ENCODE results near the gene DAB1. TPM values are rescaled to one million over a fixed set of nuclear protein-coding genes. Genes with fewer than 3 reads are reported as not detected.
A peak's percentile ranks its signal among the peaks of the same experiment; 100 is the strongest.

DAB1 gene
- total RNA-seq, 2 donors from 2014 or later: 0.72 TPM; not detected in 1

DNA sequence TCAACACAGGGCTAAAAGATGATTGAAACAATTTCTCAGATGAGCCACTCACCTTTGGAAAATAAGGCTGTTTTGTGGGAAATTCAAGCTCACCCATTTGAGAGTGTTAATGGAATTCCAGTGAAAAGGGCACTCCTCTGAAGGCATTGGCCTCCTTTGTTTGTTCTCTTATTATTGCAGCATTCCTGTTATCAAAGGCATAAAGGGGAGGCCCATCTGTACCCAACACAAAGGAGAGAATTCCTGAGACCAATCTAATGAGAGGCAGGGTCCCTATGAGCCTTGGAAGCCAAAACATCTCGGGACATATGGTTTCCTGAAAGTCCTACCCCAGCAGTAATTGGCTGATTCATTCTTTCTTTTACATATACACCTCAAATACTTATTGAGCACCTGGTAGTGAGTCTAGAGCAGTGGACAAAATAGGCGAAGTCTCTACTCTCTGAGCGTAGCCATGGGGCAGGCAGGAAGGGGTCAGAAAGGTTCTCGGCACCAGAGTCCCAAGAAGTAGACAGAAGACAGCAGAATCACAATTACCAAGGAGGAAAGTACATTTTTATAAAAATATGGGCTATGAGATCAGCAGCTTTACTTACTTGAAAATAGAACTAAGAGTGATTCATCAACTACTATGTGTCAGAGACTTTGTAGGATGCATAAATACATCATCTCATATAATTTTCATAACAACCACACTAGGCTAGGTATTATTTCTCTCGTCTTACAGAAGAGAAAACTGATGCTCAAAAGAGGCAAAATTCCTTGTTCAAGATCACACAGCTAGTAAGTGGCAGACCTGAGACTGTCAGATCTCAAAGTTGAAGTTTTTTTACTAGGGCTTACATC lies 218.7 kb downstream of the DAB1 start:
- Mint-ChIP-seq H3K27ac (peak overlapping the region; percentile 15), H3K9me3 (no peaks in the 10 kb centered on the region), H3K4me3 (no peak overlapping the region), H3K27me3 (ENCODE audit: low read depth) (no peaks in the 10 kb centered on the region), H3K4me1 (ENCODE audit: low read depth) (no peaks in the 10 kb centered on the region), H3K36me3 (ENCODE audit: insufficient read depth in 2 of 2) (no peaks in the 10 kb centered on the region)
- peak in 1 of 2 donors; percentile 75 for ATAC-seq (replicated peaks in 1 of 2)
- DNase-seq: no peak

DNA sequence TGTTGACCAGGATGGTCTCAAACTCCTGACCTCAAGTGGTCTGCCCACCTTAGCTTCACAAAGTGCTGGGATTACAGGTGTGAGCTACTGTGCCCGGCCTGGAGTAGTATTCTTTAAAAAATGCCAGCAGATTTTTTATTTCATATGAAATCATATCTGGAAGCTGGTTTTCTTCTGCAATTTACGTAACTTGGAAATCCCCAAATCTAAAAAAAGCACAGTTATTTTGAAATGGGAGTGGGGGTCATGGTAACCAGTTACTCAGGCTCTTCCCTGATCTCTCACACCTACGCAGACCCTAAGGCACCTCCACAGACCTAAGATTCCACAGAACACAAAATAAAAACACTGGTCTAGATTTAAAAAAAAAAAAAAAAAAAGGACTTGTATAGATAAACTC lies 219.8 kb downstream of the DAB1 start:
- H3K4me3 Mint-ChIP-seq: no peak overlapping the region
- no peaks in the 10 kb centered on the region for H3K9me3 Mint-ChIP-seq
- H3K36me3 Mint-ChIP-seq (ENCODE audit: insufficient read depth in 2 of 2): no peaks in the 10 kb centered on the region
- H3K4me1 Mint-ChIP-seq (ENCODE audit: low read depth): no peaks in the 10 kb centered on the region
- DNase-seq: no peak
- no peak for ATAC-seq (replicated peaks in 1 of 2)
- peak overlapping the region; percentile 25 for H3K27ac Mint-ChIP-seq
- H3K27me3 Mint-ChIP-seq (ENCODE audit: low read depth): no peaks in the 10 kb centered on the region

DNA sequence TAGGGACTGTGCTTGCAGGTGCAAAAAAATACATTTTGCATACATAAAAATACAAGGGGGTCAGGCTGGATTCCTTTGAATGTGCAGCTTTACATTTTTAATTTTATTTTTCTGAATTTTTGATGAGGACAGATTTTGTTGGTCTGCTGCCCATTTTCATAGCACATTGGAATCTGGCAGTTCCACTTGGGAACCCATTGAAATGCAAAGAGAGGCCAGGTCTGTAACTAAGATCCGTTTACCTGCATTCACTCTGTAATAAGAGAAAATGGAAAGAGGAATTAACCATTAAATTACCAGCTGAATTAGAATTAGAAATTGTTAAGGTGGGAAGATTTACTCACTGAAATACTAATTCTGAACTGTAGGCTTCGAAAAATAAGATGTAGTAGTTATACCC lies 221.6 kb downstream of the DAB1 start:
- Mint-ChIP-seq H3K27me3 (ENCODE audit: low read depth) (no peaks in the 10 kb centered on the region), H3K36me3 (ENCODE audit: insufficient read depth in 2 of 2) (no peaks in the 10 kb centered on the region), H3K9me3 (no peaks in the 10 kb centered on the region), H3K27ac (no peak overlapping the region), H3K4me3 (no peak overlapping the region), H3K4me1 (ENCODE audit: low read depth) (no peaks in the 10 kb centered on the region)
- DNase-seq (no peak), ATAC-seq (replicated peaks in 1 of 2) (no peak)

DNA sequence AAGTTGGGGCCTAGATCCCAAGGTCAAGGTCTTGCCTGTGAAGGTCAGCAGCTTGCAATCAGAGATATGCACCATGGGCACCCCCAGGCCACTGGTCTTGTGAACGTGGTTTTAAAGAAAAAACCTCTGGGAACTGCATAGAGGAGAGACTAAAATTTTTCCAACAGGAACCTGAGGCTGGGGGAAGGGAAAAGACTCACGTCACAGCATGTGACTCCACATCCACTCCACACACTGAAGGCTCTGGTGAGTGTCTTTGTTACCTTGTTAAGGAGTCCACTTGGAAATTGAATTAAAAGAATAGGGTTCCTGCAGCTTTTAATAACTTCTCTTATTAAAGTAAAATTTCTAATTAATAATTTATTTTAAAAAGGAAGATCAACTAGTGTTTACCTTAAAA lies 224.9 kb downstream of the DAB1 start:
- ATAC-seq (replicated peaks in 1 of 2) (no peak), DNase-seq (no peak)
- Mint-ChIP-seq H3K4me1 (ENCODE audit: low read depth) (no peaks in the 10 kb centered on the region), H3K36me3 (ENCODE audit: insufficient read depth in 2 of 2) (no peaks in the 10 kb centered on the region), H3K4me3 (no peak overlapping the region), H3K9me3 (no peaks in the 10 kb centered on the region), H3K27me3 (ENCODE audit: low read depth) (no peaks in the 10 kb centered on the region), H3K27ac (no peak overlapping the region)

DNA sequence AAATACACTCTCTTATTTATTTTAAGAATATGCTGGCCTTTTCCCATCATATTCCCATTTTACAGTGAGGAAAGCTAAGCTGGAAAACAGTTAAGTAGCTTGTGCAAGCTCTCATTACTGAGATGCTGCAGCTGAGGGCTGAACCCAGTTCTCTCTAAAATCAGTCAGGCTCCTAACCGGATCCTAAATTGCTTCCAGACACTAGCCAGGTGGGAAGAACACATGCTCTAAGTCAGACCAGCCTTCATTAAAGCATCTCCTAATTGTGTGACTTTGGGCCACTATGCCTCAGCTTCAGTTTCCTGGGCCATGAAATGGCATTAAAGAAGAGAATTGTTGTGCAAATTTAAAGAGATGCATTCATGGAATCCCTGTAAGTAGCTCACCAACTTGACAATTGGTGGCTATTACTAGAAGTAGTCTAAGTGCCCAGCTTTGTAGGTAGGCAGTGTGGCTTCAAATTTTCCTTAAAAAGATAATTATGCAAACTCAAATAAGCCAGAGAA lies 228.4 kb downstream of the DAB1 start:
- no peak overlapping the region for H3K27ac Mint-ChIP-seq
- no peaks in the 10 kb centered on the region for H3K36me3 Mint-ChIP-seq (ENCODE audit: insufficient read depth in 2 of 2)
- no peak for ATAC-seq (replicated peaks in 1 of 2)
- H3K27me3 Mint-ChIP-seq (ENCODE audit: low read depth): no peaks in the 10 kb centered on the region
- H3K4me1 Mint-ChIP-seq (ENCODE audit: low read depth): no peaks in the 10 kb centered on the region
- no peaks in the 10 kb centered on the region for H3K9me3 Mint-ChIP-seq
- no peak for DNase-seq
- no peak overlapping the region for H3K4me3 Mint-ChIP-seq

DNA sequence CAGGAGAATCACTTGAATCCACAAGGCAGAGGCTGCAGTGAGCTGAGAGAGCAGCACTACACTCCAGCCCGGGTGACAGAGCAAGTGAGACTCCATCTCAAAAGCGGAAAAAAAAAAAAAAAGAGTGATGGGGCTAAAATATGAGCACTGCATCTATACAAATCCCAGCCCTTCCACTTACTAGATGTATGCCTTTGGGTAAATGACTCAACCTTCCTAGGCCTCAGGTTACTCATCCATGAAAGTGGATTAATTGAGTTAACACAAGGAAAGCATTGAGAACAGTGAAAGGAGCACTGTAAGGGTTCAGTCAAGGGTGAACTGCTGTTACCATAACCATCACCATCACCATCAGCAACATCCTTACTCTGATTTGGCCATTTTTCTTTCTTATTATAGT lies 231.6 kb downstream of the DAB1 start:
- no peaks in the 10 kb centered on the region for H3K36me3 Mint-ChIP-seq (ENCODE audit: insufficient read depth in 2 of 2)
- no peak overlapping the region for H3K4me3 Mint-ChIP-seq
- H3K27me3 Mint-ChIP-seq (ENCODE audit: low read depth): no peaks in the 10 kb centered on the region
- peaks cover 0 to 1% of the 10 kb centered on the region in 2 donors for H3K9me3 Mint-ChIP-seq
- H3K4me1 Mint-ChIP-seq (ENCODE audit: low read depth): no peaks in the 10 kb centered on the region
- ATAC-seq (replicated peaks in 1 of 2) (no peak), DNase-seq (no peak)
- no peak overlapping the region for H3K27ac Mint-ChIP-seq

DNA sequence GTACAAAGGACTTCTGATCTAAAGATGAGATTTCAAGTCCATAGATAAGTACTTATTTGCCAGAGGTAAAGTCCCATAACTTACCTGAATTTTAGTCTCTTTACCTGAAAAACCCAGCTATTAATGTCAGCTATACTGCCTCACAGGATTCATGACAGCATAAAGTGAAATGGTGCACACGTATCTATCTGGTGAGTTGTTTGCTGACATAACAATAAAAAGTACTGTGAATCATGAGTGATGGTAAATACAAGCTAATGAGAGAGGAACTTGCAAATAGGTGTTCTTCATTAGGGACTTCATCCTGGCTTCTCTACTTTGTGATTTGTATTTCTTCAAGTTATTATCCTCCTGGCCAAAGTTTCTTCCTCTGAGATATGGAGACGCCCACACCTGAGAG lies 233.0 kb downstream of the DAB1 start:
- Mint-ChIP-seq H3K4me1 (ENCODE audit: low read depth) (no peaks in the 10 kb centered on the region), H3K9me3 (peaks cover 0 to 1% of the 10 kb centered on the region in 2 donors), H3K27me3 (ENCODE audit: low read depth) (no peaks in the 10 kb centered on the region), H3K27ac (no peak overlapping the region), H3K4me3 (no peak overlapping the region), H3K36me3 (ENCODE audit: insufficient read depth in 2 of 2) (no peaks in the 10 kb centered on the region)
- DNase-seq: no peak
- no peak for ATAC-seq (replicated peaks in 1 of 2)

DNA sequence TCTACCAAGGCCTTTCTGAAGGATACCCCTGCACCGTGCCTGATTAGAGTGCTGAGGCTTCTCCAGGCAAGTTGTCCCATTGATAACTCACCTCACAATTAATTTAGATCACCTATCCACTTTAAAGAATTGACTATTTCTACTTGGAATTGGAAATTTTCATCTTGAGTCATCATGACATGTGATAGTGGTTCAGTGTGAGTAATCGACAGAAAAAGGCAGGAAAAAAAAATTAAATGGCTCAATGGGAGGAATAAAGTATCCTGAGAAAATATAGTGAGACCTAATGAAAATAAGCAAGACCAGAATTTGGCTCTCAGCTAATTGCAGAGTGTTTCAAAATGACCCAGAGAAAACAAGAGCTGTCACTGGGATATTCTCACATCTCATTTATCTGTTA lies 235.7 kb downstream of the DAB1 start:
- no peaks in the 10 kb centered on the region for H3K36me3 Mint-ChIP-seq (ENCODE audit: insufficient read depth in 2 of 2)
- no peak overlapping the region for H3K27ac Mint-ChIP-seq

DNA sequence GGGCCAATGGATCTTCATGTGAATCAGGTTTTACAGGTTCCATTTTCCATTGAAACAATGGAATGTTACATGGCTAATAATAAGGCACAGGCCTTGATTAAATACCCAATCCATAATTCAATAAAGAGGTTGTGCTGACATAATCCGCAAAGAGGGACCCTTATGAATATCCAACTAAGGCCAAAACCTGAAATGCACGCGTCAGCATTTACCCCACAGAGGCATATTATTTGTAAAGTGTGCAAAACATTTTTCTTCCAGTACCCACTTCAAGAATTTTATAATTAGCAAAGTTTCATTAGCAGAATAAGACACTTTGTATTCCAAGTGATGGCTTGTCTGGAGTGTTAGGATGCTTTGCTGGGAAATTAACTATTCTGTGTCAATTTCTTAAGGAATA lies 237.4 kb downstream of the DAB1 start:
- Mint-ChIP-seq H3K4me1 (ENCODE audit: low read depth) (no peaks in the 10 kb centered on the region), H3K4me3 (no peak overlapping the region), H3K9me3 (peaks cover 0 to 1% of the 10 kb centered on the region in 2 donors), H3K36me3 (ENCODE audit: insufficient read depth in 2 of 2) (no peaks in the 10 kb centered on the region), H3K27me3 (ENCODE audit: low read depth) (no peaks in the 10 kb centered on the region), H3K27ac (no peak overlapping the region)
- DNase-seq (no peak), ATAC-seq (replicated peaks in 1 of 2) (no peak)

More for the DNA sequence above, 235.7 kb downstream of the DAB1 start:
- Mint-ChIP-seq H3K9me3 (peaks cover 0 to 1% of the 10 kb centered on the region in 2 donors), H3K4me1 (ENCODE audit: low read depth) (no peaks in the 10 kb centered on the region), H3K4me3 (no peak overlapping the region), H3K27me3 (ENCODE audit: low read depth) (no peaks in the 10 kb centered on the region)
- ATAC-seq (replicated peaks in 1 of 2): no peak
- DNase-seq: no peak

DNA sequence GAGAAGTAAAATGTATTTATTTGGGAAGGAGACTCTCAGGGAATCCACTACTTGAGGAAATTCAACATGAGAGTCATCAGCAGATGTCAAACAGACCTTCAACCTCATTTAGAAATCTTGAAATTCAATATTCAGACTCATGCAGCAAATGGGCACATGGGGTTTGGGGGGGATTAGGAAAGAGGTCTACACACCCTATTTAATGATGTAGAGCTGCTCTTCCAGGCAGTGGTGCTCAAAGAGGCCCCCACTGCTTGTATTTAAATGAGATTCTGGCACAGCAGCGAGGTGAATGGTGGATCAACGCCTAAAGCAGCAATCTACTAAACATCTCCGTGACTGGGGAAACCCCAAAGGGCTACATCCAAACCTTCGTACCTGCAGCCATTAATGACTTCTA lies 244.9 kb downstream of the DAB1 start:
- ATAC-seq (replicated peaks in 1 of 2): no peak
- no peaks in the 10 kb centered on the region for H3K4me1 Mint-ChIP-seq (ENCODE audit: low read depth)
- no peaks in the 10 kb centered on the region for H3K27me3 Mint-ChIP-seq (ENCODE audit: low read depth)
- H3K4me3 Mint-ChIP-seq: no peak overlapping the region
- H3K9me3 Mint-ChIP-seq: no peaks in the 10 kb centered on the region
- no peaks in the 10 kb centered on the region for H3K36me3 Mint-ChIP-seq (ENCODE audit: insufficient read depth in 2 of 2)
- DNase-seq: no peak
- no peak overlapping the region for H3K27ac Mint-ChIP-seq

DNA sequence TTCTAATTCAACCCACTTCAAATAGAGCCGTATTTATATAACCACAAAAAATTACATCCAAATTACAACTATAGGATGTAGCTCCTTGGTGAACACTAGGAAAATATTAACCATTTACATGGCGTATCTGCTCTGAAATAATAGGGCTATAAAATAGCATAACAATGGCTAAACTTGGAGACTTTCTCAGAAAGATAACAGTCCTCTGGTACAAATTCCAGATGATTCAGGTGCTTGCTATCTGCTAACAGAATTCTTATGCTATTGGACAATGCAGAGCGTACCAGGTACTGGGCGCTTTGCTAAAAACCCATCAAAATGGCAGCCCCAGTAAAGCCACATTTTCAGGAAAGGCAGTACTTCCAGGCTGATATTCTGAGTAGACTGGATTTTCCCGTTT lies 248.4 kb downstream of the DAB1 start:
- Mint-ChIP-seq H3K4me3 (no peak overlapping the region), H3K4me1 (ENCODE audit: low read depth) (no peaks in the 10 kb centered on the region), H3K36me3 (ENCODE audit: insufficient read depth in 2 of 2) (no peaks in the 10 kb centered on the region), H3K27me3 (ENCODE audit: low read depth) (no peaks in the 10 kb centered on the region), H3K9me3 (no peaks in the 10 kb centered on the region), H3K27ac (no peak overlapping the region)
- ATAC-seq (replicated peaks in 1 of 2) (no peak), DNase-seq (no peak)

DNA sequence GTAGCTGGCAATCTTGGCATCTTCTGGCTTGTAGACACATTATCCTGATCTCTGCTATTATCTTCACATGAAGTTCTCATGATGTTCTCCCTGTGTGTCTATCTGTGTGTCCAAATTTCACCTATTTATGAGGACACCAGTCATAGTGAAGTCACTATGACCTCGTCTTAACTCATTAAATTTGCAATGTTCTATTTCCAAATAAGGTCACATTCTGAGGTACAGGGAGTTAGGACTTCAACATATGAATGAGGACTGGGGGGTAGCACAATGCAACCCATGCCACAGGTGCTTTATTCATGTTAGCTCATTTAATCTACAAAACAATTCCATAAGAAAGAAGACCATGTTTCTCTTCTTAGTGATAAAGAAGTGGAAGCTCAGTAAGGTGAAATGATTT lies 251.8 kb downstream of the DAB1 start:
- Mint-ChIP-seq H3K27me3 (ENCODE audit: low read depth) (no peaks in the 10 kb centered on the region), H3K36me3 (ENCODE audit: insufficient read depth in 2 of 2) (no peaks in the 10 kb centered on the region), H3K9me3 (peaks cover 2 to 4% of the 10 kb centered on the region in 2 donors), H3K4me3 (no peak overlapping the region), H3K27ac (no peak overlapping the region), H3K4me1 (ENCODE audit: low read depth) (no peaks in the 10 kb centered on the region)
- ATAC-seq (replicated peaks in 1 of 2) (no peak), DNase-seq (no peak)

DNA sequence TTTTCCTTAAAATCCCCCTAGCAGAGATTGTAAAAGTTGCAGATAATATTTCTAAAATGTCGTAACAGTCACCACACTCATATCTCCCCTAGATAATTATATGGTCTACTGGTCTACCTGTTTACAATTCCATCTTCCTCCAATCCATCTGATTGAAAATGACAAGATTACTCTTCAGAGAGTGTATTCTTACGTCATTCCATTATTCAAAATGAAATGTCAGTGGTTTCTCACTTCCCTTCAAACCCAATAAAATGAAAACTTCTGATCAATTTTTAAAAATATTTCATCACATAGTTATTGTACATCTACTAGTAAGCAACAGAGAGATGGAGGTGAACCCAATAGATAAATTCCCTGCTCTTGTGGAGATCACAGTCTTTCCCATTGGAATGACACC lies 255.9 kb downstream of the DAB1 start:
- ATAC-seq (replicated peaks in 1 of 2) (peak in 1 of 2 donors; percentile 34), DNase-seq (no peak)
- Mint-ChIP-seq H3K4me3 (peak overlapping the region in 1 of 2 donors; percentile 23), H3K36me3 (ENCODE audit: insufficient read depth in 2 of 2) (no peaks in the 10 kb centered on the region), H3K9me3 (peaks cover 2 to 5% of the 10 kb centered on the region in 2 donors), H3K27me3 (ENCODE audit: low read depth) (peaks cover 5% of the 10 kb centered on the region), H3K27ac (no peak overlapping the region), H3K4me1 (ENCODE audit: low read depth) (no peaks in the 10 kb centered on the region)

DNA sequence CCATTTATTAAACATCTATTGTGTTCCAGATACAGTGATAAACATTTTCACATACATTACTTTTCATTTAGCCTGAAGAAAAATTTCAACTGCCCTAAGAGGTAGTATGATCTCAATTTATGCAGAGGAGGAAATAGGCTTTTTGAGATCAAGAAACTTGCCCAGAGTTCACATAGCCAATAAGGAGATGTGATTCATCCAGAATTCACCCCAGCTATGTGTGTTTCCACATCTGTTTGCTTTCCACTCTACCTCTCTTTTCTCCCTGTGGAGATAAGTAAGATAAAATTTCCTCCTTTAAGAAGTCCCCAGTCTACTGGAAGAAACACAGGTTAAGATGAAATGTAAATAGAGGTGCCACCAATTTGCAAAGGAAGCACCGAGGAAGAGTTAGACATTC lies 258.3 kb downstream of the DAB1 start:
- no peak for ATAC-seq (replicated peaks in 1 of 2)

More for the DNA sequence above, 258.3 kb downstream of the DAB1 start:
- Mint-ChIP-seq H3K27ac (no peak overlapping the region), H3K4me3 (no peak overlapping the region), H3K36me3 (ENCODE audit: insufficient read depth in 2 of 2) (no peaks in the 10 kb centered on the region), H3K27me3 (ENCODE audit: low read depth) (peaks cover 12% of the 10 kb centered on the region), H3K9me3 (peaks cover 2 to 5% of the 10 kb centered on the region in 2 donors), H3K4me1 (ENCODE audit: low read depth) (no peaks in the 10 kb centered on the region)
- DNase-seq: no peak

Data from activated T-cell treated with anti-CD3 and anti-CD28 coated beads, Interleukin-2, amount 50 U/mL, for 72 hours (primary cell).